Stomach (tissue), 9 donors: ENCODE measurements around the gene SUMO3. TPM values are rescaled to one million over a fixed set of nuclear protein-coding genes. Genes with fewer than 3 reads are reported as not detected.

Experiments used
- DNase-seq, 2 donors: peaks; one replicate each; pipeline versions ENCODE4 v3.0.0 to v3.0.0-alpha.2; 2013 to 2019
- H3K27ac ChIP-seq, 5 donors: fragments of 200-600 bp in 4 of 5; sonication (generic) in 4 of 5; one replicate each; pipeline ENCODE4 v1.5.1; 2013 to 2019; ENCODE audit warnings: mild to moderate bottlenecking in 1 of 5, moderate library complexity in 1 of 5
- H3K27me3 ChIP-seq, 3 donors: fragments of 200-600 bp; sonication (generic); one replicate each; pipeline ENCODE4 v1.5.1; 2017 to 2019; ENCODE audit warnings: mixed run types in 1 of 3
- H3K36me3 ChIP-seq, 4 donors: fragments of 200-600 bp; sonication (generic); 1 replicate in 3 of 4; 2 replicates in 1 of 4; pipeline ENCODE4 v1.5.1; 2016 to 2019
- H3K4me1 ChIP-seq, 4 donors: fragments of 200-600 bp; sonication (generic); one replicate each; pipeline ENCODE4 v1.5.1; 2016 to 2019
- H3K4me3 ChIP-seq, 4 donors: fragments of 200-600 bp; sonication (generic) in 3 of 4; one replicate each; pipeline ENCODE4 v1.5.1; 2016 to 2019; ENCODE audit warnings: mild to moderate bottlenecking in 1 of 4
- H3K9me3 ChIP-seq, 4 donors: fragments of 200-600 bp; sonication (generic); one replicate each; pipeline ENCODE4 v1.5.1; 2016 to 2019
- CTCF ChIP-seq, 7 experiments: fragments of 450-650 bp in 4 of 7; fragments of 200-600 bp in 3 of 7; sonication (generic) in 3 of 7; IDR thresholded peaks; one replicate each; pipeline ENCODE4 v1.5.1; 2016 to 2019; ENCODE audit warnings: antibody characterized with exemption in 7 of 7, control low read depth in 2 of 7, mild to moderate bottlenecking in 1 of 7
- EP300 ChIP-seq: sonication (generic); formaldehyde crosslinking; IDR thresholded peaks from one replicate; pipeline ENCODE4 v1.6.1; 2017; ENCODE audit warnings: antibody characterized with exemption
- POLR2A ChIP-seq, 4 donors: fragments of 450-650 bp; IDR thresholded peaks; one replicate each; pipeline ENCODE4 v1.6.1; 2016; ENCODE audit warnings: antibody characterized with exemption in 4 of 4, control low read depth in 2 of 4, mild to moderate bottlenecking in 1 of 4, moderate library complexity in 1 of 4
- POLR2AphosphoS5 ChIP-seq, 3 donors: sonication (generic); formaldehyde crosslinking; IDR thresholded peaks; one replicate each; pipeline ENCODE4 v1.6.1; 2016; ENCODE audit warnings: antibody characterized with exemption in 3 of 3
- WGBS, 5 donors: extraction: QIAGEN DNeasy Blood & Tissue Kit in 3 of 5; methylation state at CpG; one replicate each; pipeline versions ENCODE4 v1.1.5 to v1.1.7; 2013 to 2018; 5-methylcytosine and 5-hydroxymethylcytosine counted together
- intact Hi-C: fragments of 100-400 bp; cut with DNase I; formaldehyde crosslinking; loops from one replicate; pipeline ENCODE4 v1.15.1; 2023; ENCODE audit warnings: low total_unique reads
- polyA plus RNA-seq, 3 donors: library from polyadenylated mRNA; stranded (reverse); fragments of 200-250 nt; gene quantifications; one replicate each; pipeline ENCODE4 v1.2.3, GENCODE V29; 2013
- total RNA-seq, 5 donors: library from RNA; depleted of rRNA; stranded (reverse); fragments of >200 nt; gene quantifications; one replicate each; pipeline versions ENCODE4 v1.1.0 to v1.2.3, GENCODE V29; 2014 to 2016
- donor health status: healthy with polysubstance abuse.
- donor health status: Bipolar disorder and iron deficiency.
- donor health status: healthy.

The SUMO3 gene
- total and polyA plus RNA-seq, 8 donors = 29.5 to 95.9 (median 55.8) TPM

GRCh38 chr21:44780767-44781459 lies 36.9 kb downstream of the SUMO3 start:
- no peak for TF ChIP-seq CTCF (IDR thresholded peaks at IDR 0.05)
- TF ChIP-seq EP300 = no peak
- no peak for TF ChIP-seq POLR2AphosphoS5 (IDR thresholded peaks at IDR 0.05)
- TF ChIP-seq POLR2A (IDR thresholded peaks at IDR 0.05) = no peak
- H3K9me3 ChIP-seq = no peaks in the 10 kb centered on the region
- WGBS, 5 donors = 38 to 68% (median 56%) methylated on average over 15 to 16 of the region's 16 CpGs
- H3K27me3 ChIP-seq = no peaks in the 10 kb centered on the region
- no peak overlapping the region for H3K27ac ChIP-seq
- no peak for DNase-seq
- peaks cover 8 to 45% (median 38%) of the 10 kb centered on the region in 4 donors for H3K36me3 ChIP-seq
- H3K4me3 ChIP-seq = no peak overlapping the region
- intact Hi-C loops = no loop called here
- H3K4me1 ChIP-seq = peaks cover 5 to 47% (median 24%) of the 10 kb centered on the region in 4 donors

- Histone ChIP-seq H3K4me3 (no peak overlapping the region), H3K27me3 (no peaks in the 10 kb centered on the region), H3K36me3 (peaks cover 8 to 49% (median 42%) of the 10 kb centered on the region in 4 donors), H3K9me3 (no peaks in the 10 kb centered on the region), H3K27ac (no peak overlapping the region), H3K4me1 (peaks cover 5 to 39% (median 18%) of the 10 kb centered on the region in 4 donors)
- intact Hi-C loops = no loop called here
- DNase-seq = no peak
- 37 to 62% (median 50%) methylated on average over 7 of the region's 7 CpGs for WGBS, 5 donors
- no peak for TF ChIP-seq POLR2AphosphoS5 (IDR thresholded peaks at IDR 0.05)
- TF ChIP-seq EP300 = no peak
These were observed 37.7 kb downstream of the SUMO3 start for GRCh38 chr21:44780137-44780502.

- no peak for TF ChIP-seq POLR2AphosphoS5 (IDR thresholded peaks at IDR 0.05)
- no peak for TF ChIP-seq POLR2A (IDR thresholded peaks at IDR 0.05)
- no peak for TF ChIP-seq CTCF (IDR thresholded peaks at IDR 0.05)
- no peak for TF ChIP-seq EP300
- Histone ChIP-seq H3K27ac (no peak overlapping the region), H3K4me3 (no peak overlapping the region)
These were observed 38.3 kb downstream of the SUMO3 start for GRCh38 chr21:44779417-44780136.

DNA sequence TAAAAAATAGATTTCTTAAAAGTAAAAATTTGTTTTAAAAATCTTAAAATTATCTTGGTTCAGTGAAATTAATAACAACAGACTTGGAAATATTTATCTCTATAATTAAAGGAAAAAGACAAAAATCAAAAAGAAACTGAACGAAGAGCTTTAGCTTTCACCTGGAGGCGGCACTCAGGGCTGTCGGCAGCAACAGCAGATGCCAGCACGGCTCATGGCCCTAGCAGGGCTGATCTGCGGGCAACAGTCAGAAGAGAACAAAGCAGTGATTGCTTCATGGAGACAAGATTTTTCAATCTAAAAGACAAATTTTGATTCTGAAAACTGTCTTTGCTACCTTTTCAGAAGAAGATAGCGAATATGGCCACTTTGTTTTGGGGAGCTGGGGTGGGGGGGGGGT lies 38.9 kb downstream of the SUMO3 start:
- intact Hi-C loops = no loop called here
- peaks cover 8 to 53% (median 47%) of the 10 kb centered on the region in 4 donors for H3K36me3 ChIP-seq
- no peaks in the 10 kb centered on the region for H3K9me3 ChIP-seq
- H3K4me1 ChIP-seq = peaks cover 5 to 38% (median 19%) of the 10 kb centered on the region in 4 donors
- no peak overlapping the region for H3K27ac ChIP-seq
- WGBS, 5 donors = 47 to 79% (median 71%) methylated on average over 6 of the region's 6 CpGs
- no peaks in the 10 kb centered on the region for H3K27me3 ChIP-seq
- DNase-seq = no peak
- no peak overlapping the region for H3K4me3 ChIP-seq
- no peak for TF ChIP-seq POLR2AphosphoS5 (IDR thresholded peaks at IDR 0.05)
- no peak for TF ChIP-seq EP300
- TF ChIP-seq POLR2A (IDR thresholded peaks at IDR 0.05) = no peak
- no peak for TF ChIP-seq CTCF (IDR thresholded peaks at IDR 0.05)

More at GRCh38 chr21:44779417-44780136, 38.3 kb downstream of the SUMO3 start:
- DNase-seq = no peak
- H3K4me1 ChIP-seq = peaks cover 5 to 38% (median 18%) of the 10 kb centered on the region in 4 donors
- H3K27me3 ChIP-seq = no peaks in the 10 kb centered on the region
- H3K9me3 ChIP-seq = no peaks in the 10 kb centered on the region
- intact Hi-C loops = no loop called here
- 31 to 74% (median 53%) methylated on average over 13 to 17 of the region's 17 CpGs for WGBS, 5 donors
- H3K36me3 ChIP-seq = peaks cover 8 to 51% (median 45%) of the 10 kb centered on the region in 4 donors
